Naive thymus-derived CD4-positive, alpha-beta T cell (primary cell): ENCODE data around the gene DUSP8. TPM values are rescaled to one million over a fixed set of nuclear protein-coding genes. Genes with fewer than 3 reads are reported as not detected.
"Not testable (repeated sequence)": the region's sequence is repeated elsewhere in the genome, so short reads cannot be mapped to it uniquely, and the experiment has no call there.

Source experiments
- ATAC-seq: fragments of 150-1000 bp; cut with Tn5 transposase; 2 replicates; pipeline ENCODE4 v1.10.0; 2021; ENCODE audit warnings: mild to moderate bottlenecking, moderate library complexity
- CTCF ChIA-PET: fragments of 350-600 bp; sonication (Branson Sonifier 250); formaldehyde crosslinking; loops from one replicate; lab custom pipeline; 2021; ENCODE audit warnings: antibody characterized with exemption; lab: Charles Lee
- POLR2A ChIA-PET: fragments of 350-600 bp; sonication (Branson Sonifier 250); formaldehyde crosslinking; loops from one replicate; lab custom pipeline; 2021; ENCODE audit warnings: antibody characterized with exemption, inconsistent platforms; lab: Charles Lee
- DNase-seq, 9 donors: peaks; one replicate each; pipeline versions ENCODE4 v3.0.0 to v3.0.0-alpha.2; 2020 to 2022; ENCODE audit warnings: mixed read lengths in 1 of 9
- H3K27ac ChIP-seq: one replicate; pipeline ENCODE4 v1.7.0; 2013; ENCODE audit warnings: mild to moderate bottlenecking, low read depth, low read length, moderate library complexity
- H3K27me3 ChIP-seq, 2 donors: one replicate each; pipeline ENCODE4 v1.7.0; 2013; ENCODE audit warnings: low read length in 2 of 2, mild to moderate bottlenecking in 2 of 2, moderate library complexity in 2 of 2; ENCODE audit not compliant: control insufficient read depth in 2 of 2, insufficient read depth in 2 of 2
- H3K36me3 ChIP-seq, 3 experiments: 1 replicate in 2 of 3; 2 replicates in 1 of 3; pipeline ENCODE4 v1.7.0; 2013; ENCODE audit warnings: low read length in 3 of 3, mild to moderate bottlenecking in 3 of 3, moderate library complexity in 1 of 3; ENCODE audit not compliant: insufficient read depth in 3 of 3, control insufficient read depth in 2 of 3
- H3K4me1 ChIP-seq, 2 donors: one replicate each; pipeline ENCODE4 v1.7.0; 2013; ENCODE audit warnings: low read length in 2 of 2, mild to moderate bottlenecking in 2 of 2, moderate library complexity in 1 of 2; ENCODE audit not compliant: control insufficient read depth in 2 of 2, insufficient read depth in 2 of 2
- H3K4me3 ChIP-seq: 2 replicates; pipeline ENCODE4 v1.7.0; 2013; ENCODE audit warnings: mild to moderate bottlenecking, low read length
- H3K9me3 ChIP-seq, 3 experiments: 1 replicate in 2 of 3; 2 replicates in 1 of 3; pipeline ENCODE4 v1.7.0; 2013; ENCODE audit warnings: low read length in 3 of 3; ENCODE audit not compliant: control insufficient read depth in 2 of 3
- H3K27ac Mint-ChIP-seq, 9 donors: one replicate each; pipeline ENCODE4 v1.8.0; 2020 to 2022; ENCODE audit warnings: mixed read lengths in 9 of 9, mild to moderate bottlenecking in 8 of 9, moderate library complexity in 5 of 9, inconsistent platforms in 2 of 9
- H3K27me3 Mint-ChIP-seq, 5 donors: one replicate each; pipeline ENCODE4 v1.8.0; 2021 to 2022; ENCODE audit warnings: mixed read lengths in 5 of 5, mild to moderate bottlenecking in 1 of 5
- H3K36me3 Mint-ChIP-seq, 5 donors: one replicate each; pipeline ENCODE4 v1.8.0; 2020 to 2022; ENCODE audit warnings: mixed read lengths in 5 of 5, mild to moderate bottlenecking in 3 of 5, inconsistent platforms in 1 of 5
- H3K4me1 Mint-ChIP-seq, 7 donors: one replicate each; pipeline ENCODE4 v1.8.0; 2020 to 2022; ENCODE audit warnings: mixed read lengths in 7 of 7, mild to moderate bottlenecking in 3 of 7, inconsistent platforms in 1 of 7
- H3K4me3 Mint-ChIP-seq, 10 donors: one replicate each; pipeline ENCODE4 v1.8.0; 2020 to 2022; ENCODE audit warnings: mild to moderate bottlenecking in 10 of 10, mixed read lengths in 10 of 10, moderate library complexity in 6 of 10, inconsistent platforms in 2 of 10
- H3K9me3 Mint-ChIP-seq, 11 donors: one replicate each; pipeline ENCODE4 v1.8.0; 2020 to 2022; ENCODE audit warnings: mixed read lengths in 11 of 11, mild to moderate bottlenecking in 4 of 11, inconsistent platforms in 1 of 11, moderate library complexity in 1 of 11
- intact Hi-C, 2 donors: fragments of 100-400 bp; cut with micrococcal nuclease; formaldehyde crosslinking; loops; one replicate each; pipeline ENCODE4 v1.15.1; 2023
- polyA plus RNA-seq, 2 donors: library from polyadenylated mRNA; unstranded; fragments of 300-500 nt; fragmentation: Illumina TruSeq; gene quantifications; one replicate each; pipeline ENCODE4 v1.2.3, GENCODE V29; 2021
- total RNA-seq, 6 experiments: library from RNA in 5 of 6; stranded (reverse) in 5 of 6; gene quantifications; 1 replicate in 5 of 6; 2 replicates in 1 of 6; pipeline ENCODE4 v1.2.3 and lab custom pipeline; 2021 to 2026

Gene DUSP8
- total and polyA plus RNA-seq, 7 experiments from 2014 or later: 0.22 to 79.3 (median 3.9) TPM

DNA sequence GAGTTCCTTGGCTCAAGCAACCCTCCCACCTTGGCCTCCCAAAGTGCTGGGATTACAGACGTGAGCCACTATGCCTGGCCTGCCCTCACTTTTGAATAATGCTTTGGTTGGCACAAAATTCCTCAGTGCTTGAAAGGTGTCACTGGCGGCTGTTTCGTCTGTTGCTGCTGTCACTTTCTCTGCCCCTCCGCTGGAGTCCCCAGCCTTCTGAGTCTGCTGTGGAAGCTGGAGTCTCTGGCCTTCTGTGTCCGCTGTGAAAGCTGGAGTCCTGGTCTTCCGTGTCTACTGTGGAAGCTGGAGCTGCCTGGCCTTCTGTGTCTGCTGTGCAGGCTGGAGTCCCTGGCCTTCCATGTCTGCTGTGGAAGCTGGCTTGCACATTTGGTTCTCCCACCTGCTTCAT lies 17.9 kb upstream of the DUSP8 start:
- no peaks in the 10 kb centered on the region for H3K9me3 ChIP-seq
- H3K4me3 ChIP-seq: no peak overlapping the region
- no peak overlapping the region for H3K27ac ChIP-seq
- Mint-ChIP-seq H3K36me3 (peaks cover 0 to 12% (median 5%) of the 10 kb centered on the region in 5 donors), H3K27me3 (peaks cover 0 to 52% (median 15%) of the 10 kb centered on the region in 5 donors), H3K4me3 (peak overlapping the region in 6 of 10 donors; percentile 12 to 44 (median 32)), H3K27ac (peak overlapping the region in 4 of 9 donors; percentile 9 to 71 (median 40)), H3K9me3 (peaks cover 0 to 11% (median 5%) of the 10 kb centered on the region in 11 donors), H3K4me1 (peaks cover 12 to 31% (median 22%) of the 10 kb centered on the region in 7 donors)
- intact Hi-C loops: no loop called here
- no peak for ATAC-seq
- H3K27me3 ChIP-seq: no peaks in the 10 kb centered on the region
- H3K36me3 ChIP-seq: no peaks in the 10 kb centered on the region
- H3K4me1 ChIP-seq: peaks cover 19 to 21% of the 10 kb centered on the region in 2 donors
- ChIA-PET CTCF (interaction anchor here (1.4 kb wide), 1 partner anchor 13 kb away, joined by 3 read pairs; no protein-coding TSS in a partner anchor), POLR2A (interaction anchor here (1.2 to 3.6 kb wide), 4 partner anchors 13 to 281 kb away, joined by 3 to 26 read pairs (median 6); partner anchors contain the start of genes DUSP8 and TOLLIP)
- DNase-seq: no peak

DNA sequence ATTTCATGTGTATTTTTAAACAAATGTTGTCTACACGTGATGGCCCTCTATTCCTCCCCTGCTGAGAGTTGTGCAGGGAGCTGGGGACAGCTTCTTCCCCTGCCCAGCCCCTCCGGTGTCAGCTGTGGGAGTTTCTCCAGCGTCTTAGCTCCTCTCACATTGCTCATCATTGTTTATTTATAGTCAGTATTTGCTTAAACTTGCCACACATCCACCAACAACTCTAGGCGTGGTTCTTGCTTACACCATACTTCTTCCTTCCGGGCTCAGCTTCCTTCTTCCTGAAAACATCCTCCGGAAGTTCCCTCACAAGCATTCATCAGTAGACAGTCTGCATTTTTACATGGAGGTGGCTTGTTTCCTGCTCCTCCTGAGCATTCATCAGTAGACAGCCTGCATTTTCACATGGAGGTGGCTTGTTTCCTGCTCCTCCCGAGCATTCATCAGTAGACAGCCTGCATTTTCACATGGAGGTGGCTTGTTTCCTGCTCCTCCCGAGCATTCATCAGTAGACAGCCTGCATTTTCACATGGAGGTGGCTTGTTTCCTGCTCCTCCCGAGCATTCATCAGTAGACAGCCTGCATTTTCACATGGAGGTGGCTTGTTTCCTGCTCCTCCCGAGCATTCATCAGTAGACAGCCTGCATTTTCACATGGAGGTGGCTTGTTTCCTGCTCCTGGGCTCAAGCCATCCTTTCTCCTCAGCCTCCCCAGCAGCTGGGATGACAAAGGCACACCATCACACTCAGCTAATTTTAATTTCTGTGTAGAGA lies 17.3 kb upstream of the DUSP8 start:
- peak overlapping the region; percentile 82 to 96 (median 92) for H3K27ac Mint-ChIP-seq

DNA sequence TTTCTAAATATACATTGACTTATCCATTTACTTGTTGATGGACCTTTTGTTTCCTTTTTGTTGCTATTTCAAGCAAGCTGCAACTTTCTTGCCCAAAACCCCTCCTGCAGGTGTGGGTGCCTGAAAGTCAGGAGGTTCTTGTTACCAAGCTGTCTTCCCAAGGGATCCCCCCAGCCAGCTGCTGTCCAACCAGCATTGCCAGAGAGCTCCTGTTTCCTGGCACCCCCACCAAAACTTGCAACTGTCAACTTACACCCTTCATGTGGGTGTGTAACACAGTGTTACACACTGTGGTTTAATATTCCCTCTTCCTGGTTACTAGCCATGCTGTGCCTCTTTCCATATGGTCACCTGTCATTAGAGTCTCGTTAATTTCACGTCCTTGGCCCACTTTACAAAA lies 14.6 kb upstream of the DUSP8 start:
- Histone ChIP-seq H3K36me3 (no peaks in the 10 kb centered on the region), H3K27me3 (no peaks in the 10 kb centered on the region), H3K4me3 (no peak overlapping the region), H3K27ac (no peak overlapping the region), H3K9me3 (no peaks in the 10 kb centered on the region), H3K4me1 (peaks cover 23 to 26% of the 10 kb centered on the region in 2 donors)
- no peak for DNase-seq
- no peak for ATAC-seq
- CTCF ChIA-PET: interaction anchor here (0.5 to 1.1 kb wide), 3 partner anchors 10 to 37 kb away, joined by 3 to 6 read pairs (median 3); no protein-coding TSS in a partner anchor
- H3K4me3 Mint-ChIP-seq: no peak overlapping the region
- peak overlapping the region in 3 of 9 donors; percentile 17 to 41 (median 36) for H3K27ac Mint-ChIP-seq
- POLR2A ChIA-PET: no interaction called here
- peaks cover 0 to 11% (median 5%) of the 10 kb centered on the region in 11 donors for H3K9me3 Mint-ChIP-seq
- peaks cover 0 to 30% (median 12%) of the 10 kb centered on the region in 5 donors for H3K27me3 Mint-ChIP-seq
- peaks cover 0 to 12% (median 5%) of the 10 kb centered on the region in 5 donors for H3K36me3 Mint-ChIP-seq
- intact Hi-C loops: no loop called here
- H3K4me1 Mint-ChIP-seq: peaks cover 12 to 46% (median 26%) of the 10 kb centered on the region in 7 donors

More for the DNA sequence above, 17.3 kb upstream of the DUSP8 start:
- POLR2A ChIA-PET: interaction anchor here (1.2 to 3.6 kb wide), 4 partner anchors 12 to 280 kb away, joined by 3 to 26 read pairs (median 6); partner anchors contain the start of genes DUSP8 and TOLLIP
- CTCF ChIA-PET: interaction anchor here (0.6 to 1.9 kb wide), 4 partner anchors 9 to 16 kb away, joined by 3 to 9 read pairs (median 4); partner anchors contain the start of gene KRTAP5-2
- H3K27me3 ChIP-seq, intact Hi-C loops, H3K27ac ChIP-seq, H3K36me3 ChIP-seq, H3K9me3 ChIP-seq: not testable (repeated sequence)
- Mint-ChIP-seq H3K4me3 (peak overlapping the region; percentile 39 to 85 (median 75)), H3K36me3 (peaks cover 0 to 12% (median 5%) of the 10 kb centered on the region in 5 donors), H3K27me3 (peaks cover 0 to 46% (median 15%) of the 10 kb centered on the region in 5 donors), H3K9me3 (peaks cover 0 to 11% (median 5%) of the 10 kb centered on the region in 11 donors), H3K4me1 (peaks cover 12 to 37% (median 23%) of the 10 kb centered on the region in 7 donors)
- DNase-seq (peak in 5 of 9 donors; percentile 37 to 56 (median 55)), ATAC-seq (peak; percentile 87)
- peak overlapping the region; percentile 34 for H3K4me3 ChIP-seq
- H3K4me1 ChIP-seq: peaks cover 21 to 23% of the 10 kb centered on the region in 2 donors

DNA sequence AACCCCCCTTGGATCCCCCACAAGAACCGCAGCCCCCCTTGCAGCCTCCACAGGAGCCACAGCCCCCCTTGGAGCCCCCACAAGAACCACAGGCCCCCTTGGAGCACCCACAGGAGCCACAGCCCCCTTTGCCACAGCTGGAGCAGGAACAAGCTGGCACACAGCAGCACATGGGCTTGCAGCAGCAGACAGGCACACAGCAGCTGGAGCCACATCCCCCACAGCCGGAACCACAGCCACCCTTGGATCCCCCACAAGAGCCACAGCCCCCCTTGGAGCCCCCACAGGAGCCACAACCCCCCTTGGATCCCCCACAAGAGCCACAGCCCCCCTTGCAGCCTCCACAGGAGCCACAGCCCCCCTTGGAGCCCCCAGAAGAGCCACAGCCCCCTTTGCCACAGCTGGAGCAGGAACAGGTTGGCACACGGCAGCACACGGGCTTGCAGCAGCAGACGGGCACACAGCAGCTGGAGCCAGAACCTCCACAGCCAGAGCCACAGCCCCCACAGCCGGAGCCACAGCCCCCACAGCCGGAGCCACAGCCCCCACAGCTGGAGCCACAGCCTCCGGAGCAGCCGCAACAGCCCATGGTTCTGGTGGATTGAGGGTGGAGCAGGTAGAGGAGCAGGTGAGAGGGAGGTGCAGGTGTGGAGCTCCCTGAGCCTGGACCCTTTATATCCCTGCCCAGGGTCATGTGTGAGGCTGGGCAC lies 12.7 kb upstream of the DUSP8 start, which contains the start of gene KRTAP5-1:
KRTAP5-1 (minus strand) TSS at position 623 of the 710 bp plus-strand sequence; CDS start at position 589, 34 bp downstream.
- H3K27ac ChIP-seq, intact Hi-C loops, DNase-seq, H3K27me3 ChIP-seq, H3K4me3 ChIP-seq, H3K36me3 Mint-ChIP-seq, ATAC-seq, CTCF ChIA-PET, H3K36me3 ChIP-seq, H3K9me3 Mint-ChIP-seq, H3K9me3 ChIP-seq: not testable (repeated sequence)
- peaks cover 9 to 41% (median 21%) of the 10 kb centered on the region in 7 donors for H3K4me1 Mint-ChIP-seq
- peak within 1 kb of the TSS in 4 of 10 donors; percentile 14 to 53 (median 38) for H3K4me3 Mint-ChIP-seq
- POLR2A ChIA-PET: interaction anchor here (0.6 to 0.9 kb wide), 2 partner anchors 12 to 555 kb away, joined by 3 to 4 read pairs; no protein-coding TSS in a partner anchor
- peaks cover 19 to 21% of the 10 kb centered on the region in 2 donors for H3K4me1 ChIP-seq
- peaks cover 0 to 28% (median 12%) of the 10 kb centered on the region in 5 donors for H3K27me3 Mint-ChIP-seq
- H3K27ac Mint-ChIP-seq: peak within 1 kb of the TSS in 2 of 9 donors; percentile 34 to 72

DNA sequence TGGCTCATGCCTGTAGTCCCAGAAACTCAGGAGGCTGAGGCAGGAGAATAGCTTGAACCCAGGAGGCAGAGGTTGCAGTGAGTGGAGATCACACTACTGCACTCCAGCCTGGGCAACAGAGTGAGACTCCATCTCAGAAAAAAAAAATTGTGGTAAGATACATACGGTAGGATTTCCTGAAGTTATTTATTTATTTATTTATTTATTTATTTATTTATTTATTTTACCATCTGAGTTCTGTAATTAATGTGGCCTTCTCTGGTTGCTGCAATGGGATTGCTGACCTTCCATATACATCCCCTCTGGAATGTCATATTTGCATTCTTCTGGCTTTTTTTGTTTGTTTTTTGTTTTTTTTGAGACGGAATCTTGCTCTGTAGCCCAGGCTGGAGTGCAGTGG lies 10.8 kb upstream of the DUSP8 start:
- DNase-seq, H3K4me3 Mint-ChIP-seq, H3K4me3 ChIP-seq, ATAC-seq, H3K9me3 ChIP-seq, H3K36me3 ChIP-seq, H3K36me3 Mint-ChIP-seq, POLR2A ChIA-PET, intact Hi-C loops, H3K27ac Mint-ChIP-seq, H3K4me1 ChIP-seq, H3K27ac ChIP-seq, H3K27me3 ChIP-seq: not testable (repeated sequence)
- CTCF ChIA-PET: interaction anchor here (0.8 kb wide), 1 partner anchor 130 kb away, joined by 3 read pairs; no protein-coding TSS in a partner anchor
- peaks cover 0 to 22% (median 10%) of the 10 kb centered on the region in 5 donors for H3K27me3 Mint-ChIP-seq
- H3K4me1 Mint-ChIP-seq: peaks cover 0 to 24% (median 8%) of the 10 kb centered on the region in 7 donors
- H3K9me3 Mint-ChIP-seq: peaks cover 0 to 12% (median 7%) of the 10 kb centered on the region in 11 donors

DNA sequence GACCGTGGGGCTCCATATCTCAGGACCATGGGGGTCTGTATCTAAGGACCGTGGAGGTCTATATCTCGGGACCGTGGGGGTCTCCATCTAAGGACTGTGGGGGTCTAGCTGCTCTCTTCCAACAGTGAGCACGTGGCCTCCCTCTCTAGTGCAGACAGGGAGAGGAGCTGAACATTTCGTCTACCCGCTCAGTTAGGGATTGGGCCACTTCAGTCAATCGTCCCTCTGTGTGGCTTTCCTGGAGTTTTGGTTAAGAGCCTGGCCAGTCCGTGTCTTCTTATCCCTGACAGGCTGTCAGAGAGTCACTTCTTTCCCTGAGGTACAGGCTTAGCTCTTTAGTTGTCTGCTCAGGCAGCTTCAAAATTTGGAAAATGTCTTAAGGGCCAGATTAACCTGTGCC lies 9.9 kb upstream of the DUSP8 start:
- Histone ChIP-seq H3K4me3 (no peak overlapping the region), H3K4me1 (peaks cover 4 to 5% of the 10 kb centered on the region in 2 donors), H3K9me3 (peaks cover 0 to 6% (median 0%) of the 10 kb centered on the region in 3 experiments), H3K27me3 (no peaks in the 10 kb centered on the region), H3K27ac (no peak overlapping the region), H3K36me3 (no peaks in the 10 kb centered on the region)
- ATAC-seq (no peak), DNase-seq (no peak)
- no peak overlapping the region for H3K27ac Mint-ChIP-seq
- peaks cover 0 to 19% (median 9%) of the 10 kb centered on the region in 5 donors for H3K27me3 Mint-ChIP-seq
- H3K4me3 Mint-ChIP-seq: no peak overlapping the region
- H3K9me3 Mint-ChIP-seq: peaks cover 0 to 12% (median 7%) of the 10 kb centered on the region in 11 donors
- peaks cover 0 to 4% (median 4%) of the 10 kb centered on the region in 5 donors for H3K36me3 Mint-ChIP-seq
- POLR2A ChIA-PET: no interaction called here
- CTCF ChIA-PET: interaction anchor here (1.2 kb wide), 1 partner anchor 35 kb away, joined by 4 read pairs; no protein-coding TSS in a partner anchor
- intact Hi-C loops: no loop called here
- H3K4me1 Mint-ChIP-seq: peaks cover 0 to 22% (median 8%) of the 10 kb centered on the region in 7 donors
